Cardiac muscle cell (in vitro differentiated cells and primary cell): ENCODE measurements around the gene SYPL2. TPM values are rescaled to one million over a fixed set of nuclear protein-coding genes. Genes with fewer than 3 reads are reported as not detected.

Experiments used
- DNase-seq, 2 donors: peaks; one replicate each; pipeline versions ENCODE4 v3.0.0 to v3.0.0-alpha.2; 2010 to 2017; ENCODE audit warnings: low read depth in 1 of 2, low spot score in 1 of 2
- H3K27ac ChIP-seq: fragments of 200-600 bp; sonication (generic); 2 replicates; pipeline ENCODE4 v1.5.1; 2016
- H3K27me3 ChIP-seq: fragments of 200-600 bp; sonication (generic); 2 replicates; pipeline ENCODE4 v1.6.0; 2016; ENCODE audit warnings: control low read depth
- H3K36me3 ChIP-seq: fragments of 200-600 bp; sonication (generic); 2 replicates; pipeline ENCODE4 v1.5.1; 2016; ENCODE audit warnings: control low read depth
- H3K4me1 ChIP-seq: fragments of 200-600 bp; sonication (generic); 2 replicates; pipeline ENCODE4 v1.8.1; 2017; ENCODE audit warnings: low read depth, mild to moderate bottlenecking, mixed run types
- H3K4me3 ChIP-seq: fragments of 200-600 bp; sonication (generic); 2 replicates; pipeline ENCODE4 v1.5.1; 2016; ENCODE audit warnings: mild to moderate bottlenecking
- H3K9me3 ChIP-seq: fragments of 200-600 bp; sonication (generic); 2 replicates; pipeline ENCODE4 v1.5.1; 2017; ENCODE audit warnings: low read depth, mild to moderate bottlenecking, control low read depth
- polyA plus RNA-seq: library from polyadenylated mRNA; unstranded; fragments of >200 nt; fragmentation: Nextera tagmentation; extraction: Ambion mirVana; gene quantifications from 2 replicates; pipeline ENCODE4 v1.2.1, GENCODE V29; 2016
- total RNA-seq: library from RNA; depleted of rRNA; stranded (reverse); fragments of >200 nt; gene quantifications from 2 replicates; pipeline ENCODE4 v1.2.3, GENCODE V29; 2016
- TF ChIP-seq, protein P1 (sequence below): IDR thresholded peaks from 2 replicates; pipeline ENCODE4 v1.5.1; 2012; ENCODE audit warnings: low read depth, mild to moderate bottlenecking, low read length

SYPL2 gene
- total and polyA plus RNA-seq, 2 experiments from 2014 or later, result 10.7 to 27.3 TPM

DNA sequence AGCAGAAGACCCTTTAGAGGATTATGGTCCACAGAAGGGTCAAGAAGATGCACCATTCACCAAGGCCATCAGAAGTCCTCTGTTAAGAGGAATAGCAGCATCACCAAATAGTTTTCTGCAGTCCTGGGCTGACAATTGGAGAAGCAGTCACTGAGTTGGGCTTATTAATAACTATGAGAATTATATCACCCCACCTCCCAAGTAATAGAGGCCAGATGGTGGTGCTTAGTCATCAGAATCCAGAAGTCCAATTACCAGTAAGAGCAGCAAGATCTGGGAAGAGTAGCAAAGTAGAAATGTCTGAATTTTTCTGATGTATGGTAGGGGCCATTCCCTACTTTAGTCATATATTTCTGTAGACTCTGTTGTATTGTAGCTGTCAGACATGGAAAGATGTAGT lies 34.0 kb upstream of the SYPL2 start:
- Histone ChIP-seq H3K9me3 (no peaks in the 10 kb centered on the region), H3K36me3 (no peaks in the 10 kb centered on the region)

DNA sequence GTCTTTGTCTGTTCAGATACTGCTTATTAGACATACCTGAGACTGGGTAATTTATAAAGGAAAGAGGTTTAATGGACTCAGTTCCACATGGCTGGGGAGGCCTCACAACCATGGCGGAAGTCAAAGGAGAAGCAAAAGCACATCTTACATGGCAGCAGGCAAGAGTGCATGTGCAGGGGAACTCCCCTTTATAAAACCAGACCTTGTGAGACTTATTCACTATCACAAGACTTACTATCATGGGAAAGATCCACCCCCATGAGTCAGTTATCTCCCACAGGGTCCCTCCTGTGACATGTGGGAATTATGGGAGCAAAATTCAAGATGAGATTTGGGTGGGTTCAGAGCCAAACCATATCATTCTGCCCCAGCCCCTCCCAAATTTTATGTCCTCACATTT lies 33.0 kb upstream of the SYPL2 start:
- H3K27me3 ChIP-seq, result no peaks in the 10 kb centered on the region
- H3K4me1 ChIP-seq, result no peaks in the 10 kb centered on the region
- no peak overlapping the region for H3K27ac ChIP-seq
- H3K9me3 ChIP-seq, result no peaks in the 10 kb centered on the region
- no peak for DNase-seq
- no peak overlapping the region for H3K4me3 ChIP-seq
- H3K36me3 ChIP-seq, result no peaks in the 10 kb centered on the region
- TF ChIP-seq, protein P1, sequence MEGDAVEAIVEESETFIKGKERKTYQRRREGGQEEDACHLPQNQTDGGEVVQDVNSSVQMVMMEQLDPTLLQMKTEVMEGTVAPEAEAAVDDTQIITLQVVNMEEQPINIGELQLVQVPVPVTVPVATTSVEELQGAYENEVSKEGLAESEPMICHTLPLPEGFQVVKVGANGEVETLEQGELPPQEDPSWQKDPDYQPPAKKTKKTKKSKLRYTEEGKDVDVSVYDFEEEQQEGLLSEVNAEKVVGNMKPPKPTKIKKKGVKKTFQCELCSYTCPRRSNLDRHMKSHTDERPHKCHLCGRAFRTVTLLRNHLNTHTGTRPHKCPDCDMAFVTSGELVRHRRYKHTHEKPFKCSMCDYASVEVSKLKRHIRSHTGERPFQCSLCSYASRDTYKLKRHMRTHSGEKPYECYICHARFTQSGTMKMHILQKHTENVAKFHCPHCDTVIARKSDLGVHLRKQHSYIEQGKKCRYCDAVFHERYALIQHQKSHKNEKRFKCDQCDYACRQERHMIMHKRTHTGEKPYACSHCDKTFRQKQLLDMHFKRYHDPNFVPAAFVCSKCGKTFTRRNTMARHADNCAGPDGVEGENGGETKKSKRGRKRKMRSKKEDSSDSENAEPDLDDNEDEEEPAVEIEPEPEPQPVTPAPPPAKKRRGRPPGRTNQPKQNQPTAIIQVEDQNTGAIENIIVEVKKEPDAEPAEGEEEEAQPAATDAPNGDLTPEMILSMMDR, result no peak

More for the DNA sequence above, 34.0 kb upstream of the SYPL2 start:
- peaks cover 2% of the 10 kb centered on the region for H3K4me1 ChIP-seq
- no peak overlapping the region for H3K4me3 ChIP-seq
- H3K27me3 ChIP-seq, result no peaks in the 10 kb centered on the region
- no peak for DNase-seq
- TF ChIP-seq, protein P1, result no peak
- H3K27ac ChIP-seq, result no peak overlapping the region

DNA sequence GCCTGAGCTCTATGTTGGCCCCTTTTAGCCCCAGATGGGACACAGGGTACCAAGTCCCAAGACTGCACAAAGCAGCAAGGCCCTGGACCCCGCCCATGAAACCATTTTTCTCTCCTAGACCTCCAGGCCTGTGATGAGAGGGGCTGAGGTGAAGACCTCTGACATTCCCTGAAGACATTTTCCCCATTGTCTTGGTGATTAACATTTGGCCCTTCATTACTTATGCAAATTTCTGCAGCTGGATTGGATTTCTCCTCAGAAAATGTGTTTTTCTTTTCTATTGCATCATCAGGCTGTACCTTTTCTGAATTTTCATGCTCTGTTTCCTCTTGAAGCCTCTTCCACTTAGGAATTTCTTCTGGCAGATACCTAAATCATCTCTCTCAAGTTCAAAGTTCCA lies 31.9 kb upstream of the SYPL2 start:
- H3K9me3 ChIP-seq, result no peaks in the 10 kb centered on the region
- H3K36me3 ChIP-seq, result no peaks in the 10 kb centered on the region

DNA sequence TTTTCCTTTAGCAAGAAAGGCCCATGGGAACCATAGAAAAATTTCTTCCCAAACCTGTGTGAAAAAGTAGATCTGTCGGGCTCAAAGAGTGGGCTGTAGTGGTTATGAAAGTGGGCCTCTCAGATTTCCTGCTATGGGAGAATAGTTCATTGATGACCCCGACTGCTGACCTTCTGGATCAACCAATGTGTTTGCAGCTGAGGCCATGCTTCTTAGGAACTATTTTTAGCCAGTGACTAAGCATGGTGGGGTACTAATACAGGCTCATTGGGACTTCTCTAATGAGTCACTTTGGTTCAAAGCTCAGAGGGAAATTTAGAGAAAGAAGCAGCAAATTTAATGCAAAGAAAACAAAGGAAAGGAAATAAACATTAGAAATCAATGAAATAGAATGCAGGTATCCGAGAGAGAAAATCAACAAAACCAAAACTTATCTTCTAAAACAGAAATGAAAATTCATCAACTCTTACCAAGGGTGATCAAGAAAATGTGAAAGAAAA lies 27.5 kb upstream of the SYPL2 start:
- peak overlapping the region; percentile 16 for H3K27ac ChIP-seq
- TF ChIP-seq, protein P1, result no peak
- H3K27me3 ChIP-seq, result no peaks in the 10 kb centered on the region
- H3K36me3 ChIP-seq, result no peaks in the 10 kb centered on the region
- no peak overlapping the region for H3K4me3 ChIP-seq
- H3K9me3 ChIP-seq, result no peaks in the 10 kb centered on the region
- DNase-seq, result peak; percentile 14 to 73
- no peaks in the 10 kb centered on the region for H3K4me1 ChIP-seq

More for the DNA sequence above, 31.9 kb upstream of the SYPL2 start:
- DNase-seq, result no peak
- TF ChIP-seq, protein P1, result no peak
- Histone ChIP-seq H3K4me3 (no peak overlapping the region), H3K27me3 (no peaks in the 10 kb centered on the region), H3K4me1 (no peaks in the 10 kb centered on the region), H3K27ac (no peak overlapping the region)

DNA sequence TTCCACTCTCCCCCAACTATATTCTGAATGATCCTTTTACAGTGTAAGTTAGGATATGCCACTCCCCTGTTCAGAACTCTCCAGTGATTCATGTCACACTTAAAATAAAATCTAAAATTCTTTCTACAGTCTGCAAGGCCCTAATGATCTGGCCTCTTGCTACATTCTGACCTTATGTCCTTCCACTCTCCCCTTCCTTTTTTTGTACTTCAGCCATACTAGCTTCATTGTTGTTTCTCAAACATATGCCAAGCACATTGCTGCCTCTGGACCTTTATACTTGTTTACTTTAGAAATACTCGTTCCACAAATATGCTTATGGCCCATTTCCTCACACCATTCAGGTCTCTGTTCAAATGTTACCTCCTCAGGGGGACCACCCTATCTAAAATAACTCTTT lies 25.3 kb upstream of the SYPL2 start:
- DNase-seq, result no peak
- Histone ChIP-seq H3K9me3 (no peaks in the 10 kb centered on the region), H3K4me3 (no peak overlapping the region), H3K27me3 (no peaks in the 10 kb centered on the region), H3K36me3 (no peaks in the 10 kb centered on the region), H3K4me1 (no peaks in the 10 kb centered on the region), H3K27ac (no peak overlapping the region)
- TF ChIP-seq, protein P1, result no peak

DNA sequence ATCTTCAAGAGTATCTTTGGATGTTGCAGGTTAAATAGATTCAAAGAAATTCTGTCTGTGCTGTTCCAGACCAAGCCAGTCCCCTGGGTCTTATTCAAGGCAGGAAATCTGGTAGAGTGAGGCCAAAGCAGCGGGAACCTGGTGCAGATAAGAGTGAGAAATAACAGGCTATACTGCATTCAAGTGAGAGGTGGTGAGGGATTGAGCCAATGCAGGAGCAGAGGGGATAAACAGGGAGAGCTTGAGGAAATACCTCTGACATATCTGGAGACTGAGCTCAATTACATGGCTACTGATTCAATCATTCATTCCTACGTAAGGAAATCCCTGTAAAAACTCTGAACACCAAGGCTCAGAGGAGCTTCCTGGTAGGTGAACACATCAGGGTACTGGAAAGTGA lies 22.9 kb upstream of the SYPL2 start:
- H3K27ac ChIP-seq, result no peak overlapping the region

More for the DNA sequence above, 22.9 kb upstream of the SYPL2 start:
- no peaks in the 10 kb centered on the region for H3K4me1 ChIP-seq
- H3K27me3 ChIP-seq, result no peaks in the 10 kb centered on the region
- no peaks in the 10 kb centered on the region for H3K36me3 ChIP-seq
- TF ChIP-seq, protein P1, result no peak
- peak; percentile 21 to 31 for DNase-seq
- H3K4me3 ChIP-seq, result no peak overlapping the region
- H3K9me3 ChIP-seq, result no peaks in the 10 kb centered on the region
